ENCODE data around the gene REXO1. TPM values are rescaled to one million over a fixed set of nuclear protein-coding genes. Genes with fewer than 3 reads are reported as not detected.

REXO1 gene
- total RNA-seq, 1 donor = 9.0 TPM

GRCh38 chr19:1775951-1776605 is 72.2 kb downstream of the REXO1 start:
- H3K4me3 ChIP-seq (ENCODE audit: low read depth, low read length) = no peak overlapping the region
- no peak for DNase-seq (ENCODE audit: low read depth)
- no peak for TF ChIP-seq CTCF (IDR thresholded peaks at IDR 0.05; ENCODE audit: insufficient read depth, low read length)

- peak; percentile 25 for TF ChIP-seq CTCF (IDR thresholded peaks at IDR 0.05; ENCODE audit: insufficient read depth, low read length)
- DNase-seq (ENCODE audit: low read depth) = no peak
- H3K4me3 ChIP-seq (ENCODE audit: low read depth, low read length) = no peak overlapping the region
These were observed 73.1 kb downstream of the REXO1 start for GRCh38 chr19:1774989-1775772.

- no peak for DNase-seq (ENCODE audit: low read depth)
- H3K4me3 ChIP-seq (ENCODE audit: low read depth, low read length) = no peak overlapping the region
- TF ChIP-seq CTCF (IDR thresholded peaks at IDR 0.05; ENCODE audit: insufficient read depth, low read length) = no peak
These were observed 75.1 kb downstream of the REXO1 start for GRCh38 chr19:1773184-1773583.

GRCh38 chr19:1770866-1771576 is 77.3 kb downstream of the REXO1 start:
- DNase-seq (ENCODE audit: low read depth) = no peak
- no peak for TF ChIP-seq CTCF (IDR thresholded peaks at IDR 0.05; ENCODE audit: insufficient read depth, low read length)
- H3K4me3 ChIP-seq (ENCODE audit: low read depth, low read length) = no peak overlapping the region

- H3K4me3 ChIP-seq (ENCODE audit: low read depth, low read length) = no peak overlapping the region
- TF ChIP-seq CTCF (IDR thresholded peaks at IDR 0.05; ENCODE audit: insufficient read depth, low read length) = no peak
- DNase-seq (ENCODE audit: low read depth) = no peak
These were observed 78.7 kb downstream of the REXO1 start for GRCh38 chr19:1769645-1769985.

- H3K4me3 ChIP-seq (ENCODE audit: low read depth, low read length) = no peak overlapping the region
These were observed 79.2 kb downstream of the REXO1 start for GRCh38 chr19:1768918-1769644.

More at GRCh38 chr19:1768918-1769644, 79.2 kb downstream of the REXO1 start:
- TF ChIP-seq CTCF (IDR thresholded peaks at IDR 0.05; ENCODE audit: insufficient read depth, low read length) = no peak
- DNase-seq (ENCODE audit: low read depth) = no peak
